ENCODE results near the gene SOX18. TPM values are rescaled to one million over a fixed set of nuclear protein-coding genes. Genes with fewer than 3 reads are reported as not detected.

SOX18 gene
- total and polyA plus RNA-seq, 2 of the 13 experiments (the other 11 are each of a cell fraction or from before 2014, with no cell fraction given), result 1.6 to 1.9 TPM

DNA sequence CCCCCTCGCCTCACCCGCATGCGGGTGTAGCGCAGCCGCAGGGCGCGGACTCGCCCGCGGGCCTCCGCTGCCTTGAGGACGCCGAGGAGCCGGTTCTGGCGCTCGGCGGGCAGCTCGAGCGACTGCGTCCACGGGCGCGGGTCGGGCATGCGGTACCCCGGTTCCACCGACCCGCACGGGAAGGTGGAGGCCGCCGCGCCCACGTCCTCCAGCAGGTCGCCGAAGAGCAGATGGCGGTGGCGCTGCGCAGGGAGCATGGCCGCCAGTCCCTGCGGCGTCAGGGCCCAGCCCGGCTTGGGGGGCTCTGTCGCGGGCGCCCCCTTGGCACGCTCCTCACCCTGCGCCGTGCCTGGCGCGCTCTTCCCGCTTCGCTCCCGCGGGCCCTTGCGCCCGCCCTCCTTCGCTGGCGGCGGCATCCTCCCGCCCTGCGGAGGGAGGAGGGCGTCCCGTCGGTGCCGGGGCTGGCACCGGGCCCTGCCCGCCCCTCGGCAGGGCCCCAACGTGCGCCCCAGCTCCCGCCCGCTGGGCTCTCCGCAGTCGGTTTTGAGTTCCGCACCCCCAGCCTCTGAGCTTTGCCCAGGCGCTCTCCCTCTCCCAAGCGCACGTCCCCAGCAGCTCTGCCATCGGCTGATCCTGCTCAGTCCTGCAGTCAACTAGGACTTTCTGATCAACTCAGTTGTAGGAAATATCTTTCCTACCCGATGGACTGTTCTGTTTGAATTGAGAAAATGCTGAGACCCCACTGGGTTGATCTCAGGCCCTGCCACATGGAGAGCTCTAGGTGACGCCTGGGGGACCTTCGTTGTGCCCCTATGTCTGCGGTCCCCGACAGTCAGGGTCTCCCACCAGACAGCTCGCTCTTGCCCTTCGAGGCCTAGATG, 34.6 kb upstream of the SOX18 start, which contains the start of gene LKAAEAR1 (continued):
- TF ChIP-seq, protein P1, sequence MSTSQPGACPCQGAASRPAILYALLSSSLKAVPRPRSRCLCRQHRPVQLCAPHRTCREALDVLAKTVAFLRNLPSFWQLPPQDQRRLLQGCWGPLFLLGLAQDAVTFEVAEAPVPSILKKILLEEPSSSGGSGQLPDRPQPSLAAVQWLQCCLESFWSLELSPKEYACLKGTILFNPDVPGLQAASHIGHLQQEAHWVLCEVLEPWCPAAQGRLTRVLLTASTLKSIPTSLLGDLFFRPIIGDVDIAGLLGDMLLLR (CRISPR knock-in tag; IDR thresholded peaks at IDR 0.05), result peak; percentile 14; the same call in 1 of the 2 replicates
- TF ChIP-seq NFKBIZ (CRISPR knock-in tag; IDR thresholded peaks at IDR 0.05) (no peak), ZNF800 (CRISPR knock-in tag; IDR thresholded peaks at IDR 0.05) (peak; percentile 85), ZNF670 (CRISPR knock-in tag; IDR thresholded peaks at IDR 0.05; ENCODE audit: borderline replicate concordance) (0 out of 2 replicates have a peak, but pooled peaks have one; percentile 68), ZMAT3 (CRISPR knock-in tag; conservative IDR thresholded peaks at IDR 0.05) (0 out of 2 replicates have a peak, but pooled peaks have one; percentile 2), ZNF18 (CRISPR knock-in tag; IDR thresholded peaks at IDR 0.05; ENCODE audit: insufficient replicate concordance) (no peak), CBX2 (IDR thresholded peaks at IDR 0.05; ENCODE audit: low read depth, low read length) (no peak), CBX2 (CRISPR knock-in tag; IDR thresholded peaks at IDR 0.05; ENCODE audit: low read depth) (peak; percentile 69; the same call in 1 of the 2 replicates), ZNF34 (CRISPR knock-in tag; IDR thresholded peaks at IDR 0.05; ENCODE audit: borderline replicate concordance) (0 out of 2 replicates have a peak, but pooled peaks have one; percentile 52), NR1H2 (CRISPR knock-in tag; IDR thresholded peaks at IDR 0.05; ENCODE audit: borderline replicate concordance, low read depth) (peak; percentile 48; the same call in 1 of the 2 replicates), HNRNPH1 (optimal IDR thresholded peaks at IDR 0.05; ENCODE audit: low read depth, low read length) (no peak), TBL1XR1 (IDR thresholded peaks at IDR 0.05; ENCODE audit: borderline replicate concordance, low read length, partially characterized antibody) (no peak), ETV6 (CRISPR knock-in tag; conservative IDR thresholded peaks at IDR 0.05) (no peak), SYNCRIP (IDR thresholded peaks at IDR 0.05; ENCODE audit: insufficient read depth, low read depth, low read length) (no peak), CCDC6 (CRISPR knock-in tag; IDR thresholded peaks at IDR 0.05) (no peak), NCOA1 (CRISPR knock-in tag; IDR thresholded peaks at IDR 0.05) (no peak), ZNF549 (CRISPR knock-in tag; IDR thresholded peaks at IDR 0.05) (no peak), ZFY (CRISPR knock-in tag; IDR thresholded peaks at IDR 0.05) (0 out of 2 replicates have a peak, but pooled peaks have one; percentile 12), ZNF451 (CRISPR knock-in tag; IDR thresholded peaks at IDR 0.05) (peak; percentile 80; the same call in 1 of the 2 replicates)
- TF ChIP-seq, protein P2, sequence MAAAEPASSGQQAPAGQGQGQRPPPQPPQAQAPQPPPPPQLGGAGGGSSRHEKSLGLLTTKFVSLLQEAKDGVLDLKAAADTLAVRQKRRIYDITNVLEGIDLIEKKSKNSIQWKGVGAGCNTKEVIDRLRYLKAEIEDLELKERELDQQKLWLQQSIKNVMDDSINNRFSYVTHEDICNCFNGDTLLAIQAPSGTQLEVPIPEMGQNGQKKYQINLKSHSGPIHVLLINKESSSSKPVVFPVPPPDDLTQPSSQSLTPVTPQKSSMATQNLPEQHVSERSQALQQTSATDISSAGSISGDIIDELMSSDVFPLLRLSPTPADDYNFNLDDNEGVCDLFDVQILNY (CRISPR knock-in tag; conservative IDR thresholded peaks at IDR 0.05), result 0 out of 2 replicates have a peak, but pooled peaks have one; percentile 25

Measured in HepG2 (cell line).